Liver (tissue), 3 donors: ENCODE measurements around the gene FAT1.

ENCODE experiments used
- ATF3 ChIP-seq: IDR thresholded peaks from 2 replicates; pipeline ENCODE4 v1.6.1; 2016; ENCODE audit warnings: antibody characterized with exemption
- CTCF ChIP-seq: fragments of 150-350 bp; IDR thresholded peaks from 2 replicates; pipeline ENCODE4 v1.5.1; 2017; ENCODE audit warnings: improper control_type of control experiment, low read depth, low read length; ENCODE audit not compliant: missing input control
- EGR1 ChIP-seq, 2 donors: IDR thresholded peaks; 2 replicates each; pipeline ENCODE4 v1.6.1; 2016 to 2018; ENCODE audit warnings: antibody characterized with exemption in 2 of 2, low read depth in 2 of 2
- GABPA ChIP-seq, 2 donors: IDR thresholded peaks in 1 of 2; conservative IDR thresholded peaks in 1 of 2; 2 replicates each; pipeline ENCODE4 v1.6.1; 2016; ENCODE audit warnings: antibody characterized with exemption in 2 of 2, mild to moderate bottlenecking in 1 of 2, moderate library complexity in 1 of 2
- HNF4A ChIP-seq, 2 donors: conservative IDR thresholded peaks; 2 replicates each; pipeline ENCODE4 v1.6.1; 2016; ENCODE audit warnings: antibody characterized with exemption in 2 of 2, mild to moderate bottlenecking in 2 of 2
- JUND ChIP-seq, 2 donors: IDR thresholded peaks; 2 replicates each; pipeline ENCODE4 v1.6.1; 2016; ENCODE audit warnings: antibody characterized with exemption in 2 of 2
- MAX ChIP-seq: IDR thresholded peaks from 2 replicates; pipeline ENCODE4 v1.6.1; 2016; ENCODE audit warnings: antibody characterized with exemption
- NR2F2 ChIP-seq: IDR thresholded peaks from 2 replicates; pipeline ENCODE4 v1.6.1; 2016; ENCODE audit warnings: antibody characterized with exemption
- RAD21 ChIP-seq, 2 donors: IDR thresholded peaks; 2 replicates each; pipeline ENCODE4 v1.6.1; 2016; ENCODE audit warnings: antibody characterized with exemption in 2 of 2, mild to moderate bottlenecking in 2 of 2
- REST ChIP-seq: IDR thresholded peaks from 2 replicates; pipeline ENCODE4 v1.6.1; 2016; ENCODE audit warnings: antibody characterized with exemption, mild to moderate bottlenecking
- RXRA ChIP-seq, 2 donors: IDR thresholded peaks; 2 replicates each; pipeline ENCODE4 v1.6.1; 2017 to 2018; ENCODE audit warnings: antibody characterized with exemption in 2 of 2, mild to moderate bottlenecking in 1 of 2
- TAF1 ChIP-seq: conservative IDR thresholded peaks from 2 replicates; pipeline ENCODE4 v1.6.1; 2016; ENCODE audit warnings: antibody characterized with exemption, mild to moderate bottlenecking
- YY1 ChIP-seq: IDR thresholded peaks from 2 replicates; pipeline ENCODE4 v1.6.1; 2016; ENCODE audit warnings: antibody characterized with exemption, mild to moderate bottlenecking
- ZBTB33 ChIP-seq: IDR thresholded peaks from 2 replicates; pipeline ENCODE4 v1.6.1; 2016; ENCODE audit warnings: antibody characterized with exemption
- donor health status: healthy.
- donor health status: healthy.

GRCh38 chr4:186592966-186593586 is 130.6 kb downstream of the FAT1 start:
- no peak for TF ChIP-seq CTCF
- no peak for TF ChIP-seq JUND (IDR thresholded peaks at IDR 0.05)
- TF ChIP-seq MAX = no peak
- TF ChIP-seq HNF4A (conservative IDR thresholded peaks at IDR 0.05) = no peak
- TF ChIP-seq EGR1 (IDR thresholded peaks at IDR 0.05; ENCODE audit: low read depth in 2 of 2) = no peak
- TF ChIP-seq YY1 = no peak
- TF ChIP-seq GABPA (IDR thresholded peaks at IDR 0.05 in 1 of 2, conservative IDR thresholded peaks at IDR 0.05 in 1 of 2) = no peak
- no peak for TF ChIP-seq ZBTB33
- no peak for TF ChIP-seq ATF3
- no peak for TF ChIP-seq NR2F2
- no peak for TF ChIP-seq RAD21 (IDR thresholded peaks at IDR 0.05)
- no peak for TF ChIP-seq REST
- no peak for TF ChIP-seq TAF1
- TF ChIP-seq RXRA (IDR thresholded peaks at IDR 0.05) = no peak
